Smooth muscle cell of the brain vasculature (primary cell): ENCODE results near the gene EIF3F.

ENCODE experiments used
- DNase-seq: peaks from one replicate; pipeline ENCODE4 v3.0.0-alpha.2; 2012; ENCODE audit warnings: low read depth, low spot score

EIF3F gene

DNA sequence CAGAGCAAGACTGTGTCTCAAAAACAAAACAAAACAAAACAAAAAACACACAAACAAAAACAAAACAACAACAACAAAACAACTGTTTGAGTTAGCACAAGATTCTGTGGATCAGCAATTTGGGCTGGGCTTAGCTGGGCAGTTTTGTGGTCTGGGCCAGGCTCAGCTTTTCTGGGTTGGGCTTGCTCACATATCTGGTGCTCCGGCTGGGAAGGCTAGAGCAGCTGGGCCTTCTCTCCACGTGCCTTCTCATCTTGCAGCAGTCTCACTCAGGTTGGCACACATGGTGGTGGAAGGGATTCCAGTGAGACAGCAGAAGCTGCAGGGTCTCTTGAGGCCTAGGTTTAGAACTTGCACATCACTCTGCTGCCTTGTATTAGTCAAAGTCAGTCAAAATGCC, 35.7 kb downstream of the EIF3F start:
- DNase-seq: no peak

DNA sequence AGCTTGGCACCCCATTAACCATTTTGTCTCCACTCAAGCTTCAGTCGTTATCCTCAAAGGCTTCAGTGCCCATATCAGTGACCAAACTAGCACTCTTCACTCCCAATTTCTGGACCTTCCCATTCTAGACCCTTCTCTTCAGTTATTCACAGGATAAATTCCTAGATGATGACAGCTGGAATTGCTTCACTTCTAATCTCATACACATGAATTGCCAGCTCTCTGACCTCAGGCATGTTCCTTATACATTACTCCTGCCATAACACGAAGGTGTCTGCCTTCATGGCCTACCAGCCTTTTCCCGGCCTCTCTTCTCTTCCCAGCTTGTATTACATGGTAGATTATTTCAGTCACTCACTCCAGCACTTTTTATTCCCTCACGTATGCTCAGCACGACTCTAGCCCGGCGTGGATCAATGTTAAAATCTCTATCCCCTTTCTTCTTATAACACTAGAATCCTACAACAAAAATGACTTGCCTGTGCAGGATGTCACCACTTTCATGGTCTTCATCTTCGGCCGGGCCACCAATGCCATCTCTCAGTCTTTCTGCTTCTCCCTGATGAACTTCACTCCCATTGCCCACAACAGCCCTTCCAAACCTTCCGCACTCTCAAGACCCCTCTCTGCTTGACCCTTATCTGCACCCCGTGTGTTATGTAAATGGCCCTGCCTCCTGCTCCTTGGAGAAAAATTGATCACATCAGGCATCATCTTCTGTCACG, 36.9 kb downstream of the EIF3F start:
- DNase-seq: no peak

DNA sequence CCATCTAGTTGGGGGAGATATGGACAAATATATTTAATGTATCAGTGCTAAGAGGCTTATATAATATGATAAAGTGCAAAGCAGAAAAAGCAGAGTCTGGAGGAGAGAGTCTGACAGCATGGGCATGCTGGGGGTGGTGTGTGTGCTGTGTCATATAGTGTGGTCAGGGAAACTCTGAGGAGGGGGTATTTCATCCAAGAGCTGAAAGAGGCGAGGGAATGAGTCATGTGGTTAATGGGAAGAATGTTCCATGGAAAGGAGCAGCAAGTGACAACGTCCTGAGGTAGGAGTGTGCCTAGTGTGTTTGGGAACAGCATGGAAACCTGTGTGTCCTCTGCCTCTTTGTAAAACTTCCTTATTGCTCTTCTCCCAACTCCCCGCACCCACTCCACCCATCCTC, 38.0 kb downstream of the EIF3F start:
- DNase-seq: no peak

DNA sequence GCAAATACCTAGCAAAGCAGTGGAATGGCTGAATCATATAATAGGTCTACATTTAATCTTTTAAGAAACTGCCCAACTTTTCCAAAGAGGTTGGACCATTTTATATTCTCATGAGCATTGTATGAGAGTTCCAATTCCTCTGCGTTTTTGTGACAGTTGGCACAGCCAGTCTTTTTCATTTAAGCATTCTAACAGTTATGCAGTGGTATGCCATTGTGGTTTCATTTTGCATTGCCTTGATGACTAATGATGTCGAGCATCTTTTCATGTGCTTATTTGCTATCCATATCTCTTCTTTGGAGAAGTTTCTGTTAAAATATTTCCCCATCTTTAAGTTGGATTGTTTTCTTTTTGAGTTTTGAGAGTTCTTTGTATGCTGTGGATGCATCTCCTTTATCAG, 38.7 kb downstream of the EIF3F start:
- DNase-seq: no peak

DNA sequence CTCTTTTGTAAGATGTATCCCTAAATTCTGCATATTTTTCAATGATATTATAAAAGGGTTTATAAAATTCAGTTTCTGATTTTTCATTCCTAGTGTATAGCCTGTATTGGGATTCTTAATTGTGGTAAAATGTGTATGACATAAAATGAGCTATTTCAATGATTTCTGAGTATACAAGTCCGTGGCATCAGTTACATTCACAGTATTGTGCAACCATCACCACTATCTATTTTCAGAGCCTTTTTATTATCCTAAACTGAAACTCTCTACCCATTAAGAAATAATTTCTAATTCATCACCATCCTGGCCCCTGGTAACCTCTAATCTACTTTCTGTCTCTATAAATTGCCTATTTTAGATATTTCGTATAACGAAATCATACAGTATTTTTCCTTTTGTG, 39.8 kb downstream of the EIF3F start:
- no peak for DNase-seq

GRCh38 chr11:8028766-8029165, 41.6 kb downstream of the EIF3F start:
- no peak for DNase-seq

GRCh38 chr11:8030526-8031247, 43.5 kb downstream of the EIF3F start:
- no peak for DNase-seq

DNA sequence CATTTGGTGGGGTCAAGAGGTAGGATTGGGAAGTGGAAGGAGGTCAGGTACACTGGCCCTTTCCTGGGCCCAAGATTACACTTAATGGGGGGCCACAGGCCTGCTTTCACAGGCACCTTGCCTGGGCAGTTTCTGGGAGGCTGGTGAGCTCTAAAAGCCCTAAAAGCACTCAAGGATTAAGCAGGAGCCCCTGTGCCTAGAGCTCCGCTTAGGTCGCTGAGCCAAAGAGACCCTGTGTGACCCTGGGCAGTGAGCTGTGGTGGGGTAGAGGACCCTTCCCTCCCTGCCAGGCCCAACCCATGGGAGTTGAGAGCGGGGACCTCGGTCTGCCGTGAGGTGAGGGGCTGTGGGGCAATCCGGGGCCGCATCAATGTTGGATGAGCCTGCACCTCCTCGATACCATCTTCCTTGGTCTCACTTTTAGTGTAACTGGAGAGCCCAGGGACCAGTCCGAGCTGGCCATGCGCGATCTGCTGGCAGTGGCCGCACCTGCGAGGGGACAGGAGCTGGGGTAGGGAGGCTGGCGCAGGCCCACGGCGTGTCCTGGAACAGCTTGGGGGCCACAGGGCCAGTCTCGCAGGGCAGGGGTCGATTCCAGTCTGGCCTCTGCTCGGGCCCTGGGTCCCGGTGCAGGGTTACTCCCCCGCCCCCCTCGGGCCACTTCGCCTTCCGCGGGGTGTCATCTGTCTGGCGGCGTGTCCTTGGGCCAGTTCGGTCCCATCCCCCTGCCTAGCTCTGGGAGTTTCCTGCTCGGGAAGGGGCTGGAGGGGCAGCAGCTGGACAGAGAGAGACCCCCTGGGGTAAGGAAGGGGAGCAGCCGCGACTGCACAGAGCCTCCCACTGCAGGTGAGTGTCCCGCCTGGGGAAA, 44.3 kb downstream of the EIF3F start:
- no peak for DNase-seq

GRCh38 chr11:8032122-8032521, 45.0 kb downstream of the EIF3F start:
- DNase-seq: no peak

DNA sequence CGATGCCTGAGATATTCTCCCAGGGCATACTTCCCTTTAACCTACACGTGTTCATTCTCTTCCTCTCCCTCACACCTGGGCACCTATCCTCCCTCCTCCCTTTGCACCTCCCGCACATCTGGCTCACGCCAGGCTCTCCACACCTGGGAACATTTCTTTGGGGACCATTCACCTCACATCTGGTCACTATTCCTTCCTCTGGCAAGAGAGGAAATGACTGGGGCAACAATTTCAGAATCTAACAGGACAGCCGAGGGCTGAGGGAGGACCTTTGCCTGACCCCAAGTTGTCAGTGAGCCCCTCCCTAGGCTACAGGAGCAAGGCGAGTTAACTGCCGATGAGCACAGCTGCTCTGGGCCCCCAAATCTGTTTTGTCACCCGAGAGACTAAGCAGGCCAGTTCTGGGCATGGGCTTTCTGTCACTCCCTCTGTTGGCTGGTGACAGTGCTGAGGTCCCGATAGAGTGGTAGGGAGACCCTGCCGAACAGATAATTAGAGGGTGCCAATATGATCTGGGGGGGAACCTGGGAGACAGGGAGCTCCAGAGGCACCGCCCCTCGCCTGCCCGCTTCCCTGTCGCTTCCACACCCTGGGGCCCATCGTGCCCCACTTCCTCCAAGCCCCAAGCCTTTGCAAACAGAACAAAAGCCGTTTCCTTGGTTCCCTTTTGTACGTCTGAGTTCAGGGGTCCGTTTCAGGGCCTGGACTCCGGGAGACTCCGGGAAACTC, 45.6 kb downstream of the EIF3F start:
- no peak for DNase-seq

DNA sequence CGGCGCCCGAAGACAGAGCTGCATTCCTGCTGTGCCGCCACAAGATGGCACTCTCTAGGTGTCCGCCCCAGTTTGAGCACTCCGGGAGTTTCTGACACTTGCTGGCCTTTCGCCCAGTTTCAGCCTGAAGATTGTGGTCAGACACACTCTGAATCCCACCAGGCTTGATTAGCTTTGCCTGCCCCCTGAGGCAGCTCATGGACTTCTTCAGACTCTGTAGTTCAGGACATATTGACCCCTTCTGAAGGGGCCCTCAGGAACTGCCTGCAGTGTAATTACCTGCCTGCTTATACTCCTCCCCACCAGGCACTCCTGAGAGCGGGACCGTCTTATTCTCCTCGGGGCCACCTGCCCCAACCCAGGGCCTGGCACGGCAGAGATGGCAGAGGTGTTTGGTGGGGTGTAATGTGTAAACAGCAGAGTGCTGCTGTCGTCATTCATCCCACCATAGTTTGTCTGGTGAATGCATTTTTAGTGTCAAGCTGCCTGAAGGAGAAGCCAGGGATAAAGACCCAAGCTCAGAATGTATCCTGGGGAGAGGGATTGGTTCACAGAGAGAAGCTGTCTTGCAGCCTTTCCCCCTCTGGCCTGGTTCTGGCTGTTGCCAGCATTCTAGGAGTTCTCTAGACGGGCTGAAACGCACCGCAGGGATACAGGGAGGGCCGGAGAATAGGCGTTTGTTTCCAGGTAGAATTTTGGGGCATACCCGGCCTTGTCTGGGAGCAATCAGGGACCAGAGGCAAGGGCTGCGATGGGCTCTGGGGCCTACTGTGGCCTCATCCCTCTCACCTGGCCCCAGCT, 46.4 kb downstream of the EIF3F start:
- DNase-seq: peak; percentile 59

- no peak for DNase-seq
Measured at GRCh38 chr11:8034106-8034585, 47.0 kb downstream of the EIF3F start.

- DNase-seq: no peak
Measured at GRCh38 chr11:8034604-8035190, 47.6 kb downstream of the EIF3F start.

- no peak for DNase-seq
Measured at GRCh38 chr11:8035200-8035855, 48.2 kb downstream of the EIF3F start.

DNA sequence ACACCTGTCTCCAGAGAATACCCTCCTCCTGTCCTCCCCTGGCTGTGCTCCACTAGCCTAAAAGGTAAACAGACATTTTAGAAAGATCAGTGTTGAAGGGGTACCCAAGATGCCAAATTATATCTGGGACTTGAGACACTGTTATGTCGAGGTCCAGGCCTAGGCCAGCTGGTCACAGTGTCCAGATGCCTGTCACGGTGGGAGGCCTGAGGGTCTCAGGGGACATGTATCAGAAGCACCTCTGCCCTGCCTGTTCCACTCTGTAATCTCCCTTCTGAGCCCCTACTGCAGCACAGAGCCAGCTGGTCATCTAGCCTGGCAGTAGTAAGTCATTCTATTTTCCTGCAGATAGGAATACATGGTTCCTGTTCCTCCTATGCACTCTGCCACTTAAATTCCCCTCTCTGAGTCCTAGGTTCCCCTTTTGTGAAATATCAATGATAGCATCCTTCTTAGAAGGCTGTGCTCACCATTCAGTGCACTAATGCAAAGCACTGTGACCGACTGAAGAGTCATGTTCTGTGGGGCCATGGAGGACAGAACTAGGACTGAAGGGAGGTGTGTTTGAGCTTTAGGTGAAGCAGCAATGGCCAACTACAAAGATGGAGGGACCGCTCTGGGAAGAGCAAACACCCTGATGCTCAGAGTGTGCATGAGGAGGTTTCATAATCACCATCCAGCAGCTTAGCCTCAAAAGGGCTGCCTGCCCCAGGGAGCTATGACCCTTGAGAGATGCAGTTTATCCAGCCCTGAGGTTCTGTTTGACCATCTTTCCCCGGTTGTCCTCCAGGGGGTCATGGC, 49.1 kb downstream of the EIF3F start:
- DNase-seq: no peak

DNA sequence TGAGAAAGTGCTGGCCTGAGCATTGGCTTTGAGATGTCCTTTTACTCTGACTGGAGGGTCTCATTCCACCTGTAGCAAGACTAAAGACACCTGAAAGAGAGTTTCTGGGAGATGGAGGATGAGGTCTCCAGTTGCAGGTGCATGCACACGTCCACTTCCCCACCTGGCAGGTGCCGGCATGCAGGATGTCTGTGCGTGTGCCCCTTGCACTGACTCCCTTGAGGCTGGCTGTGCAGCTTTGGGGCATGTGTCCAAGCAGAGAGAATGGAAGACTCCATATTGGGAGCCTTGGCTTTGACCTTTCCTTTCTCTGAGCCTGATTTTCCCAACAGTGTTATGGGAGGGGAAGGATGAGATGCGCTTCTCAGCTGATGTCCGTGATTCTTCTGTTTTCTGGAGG, 49.8 kb downstream of the EIF3F start:
- DNase-seq: no peak

DNA sequence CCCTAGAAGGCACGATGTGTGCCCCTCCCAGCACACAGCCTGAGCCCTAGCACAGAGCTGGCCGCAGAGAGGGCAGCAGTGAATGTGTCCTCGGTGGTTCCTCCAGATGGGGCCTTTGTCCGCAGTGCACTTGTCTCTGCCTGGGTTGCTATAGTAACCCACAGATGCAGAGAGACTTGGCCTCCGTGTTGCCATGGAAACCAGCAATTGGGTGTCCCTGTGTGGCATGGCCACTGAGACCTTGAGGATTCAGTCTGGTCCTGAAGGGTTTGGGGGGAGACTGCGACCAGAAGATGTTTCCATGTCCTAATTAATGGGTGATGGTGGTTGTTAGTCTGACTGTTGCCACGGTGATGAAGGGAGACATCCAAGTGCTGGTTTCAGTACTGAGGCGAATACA, 51.3 kb downstream of the EIF3F start:
- DNase-seq: no peak

DNA sequence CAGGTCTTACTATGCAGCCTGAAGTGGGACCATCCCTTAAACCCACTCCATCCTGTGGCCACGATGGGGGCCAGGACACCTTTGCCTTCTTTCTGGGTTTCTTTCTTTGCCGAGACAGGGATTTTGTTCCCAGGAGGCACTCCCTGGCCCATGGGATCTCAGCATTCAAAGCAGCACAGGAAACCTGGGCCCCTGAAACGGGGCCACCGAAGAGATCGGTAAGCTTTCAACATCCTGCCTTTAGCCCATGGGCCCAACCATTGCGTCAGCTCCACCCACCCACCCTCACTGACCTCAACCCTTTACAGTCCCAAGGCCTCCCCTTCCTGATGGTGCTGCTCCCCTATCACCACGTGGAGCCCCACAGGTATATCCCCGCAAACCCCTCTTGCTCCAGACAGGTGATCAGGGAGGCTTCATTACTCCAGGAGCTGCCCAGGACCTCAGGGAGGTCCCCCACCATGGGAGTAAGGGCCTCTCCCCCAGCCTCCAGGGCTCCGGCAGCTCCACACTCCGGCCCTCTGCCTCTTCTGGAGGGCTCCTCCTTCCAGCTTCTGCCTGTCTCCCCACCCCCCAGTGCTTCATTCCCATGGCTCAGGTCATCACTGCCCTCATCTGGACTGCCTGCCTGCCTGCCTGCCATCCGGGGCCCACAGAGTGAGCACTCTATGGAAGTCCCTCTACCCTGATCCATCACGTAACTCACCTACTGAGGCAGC, 51.8 kb downstream of the EIF3F start:
- no peak for DNase-seq
